ENCODE measurements around the gene SAMD8. TPM values are rescaled to one million over a fixed set of nuclear protein-coding genes. Genes with fewer than 3 reads are reported as not detected.

The SAMD8 gene
- total and polyA plus RNA-seq, 2 of the 8 experiments (the other 6 are each of a cell fraction or from before 2014, with no cell fraction given): 11.7 to 20.9 TPM

- peaks cover 3 to 9% of the 10 kb centered on the region in 2 experiments for H4K20me1 ChIP-seq (replicated peaks in 1 of 2; ENCODE audit: control insufficient read depth in 1 of 2, insufficient read depth in 2 of 2, low read length in 2 of 2)
These were observed 112.1 kb downstream of the SAMD8 start for GRCh38 chr10:75223507-75223906.

More at GRCh38 chr10:75223507-75223906, 112.1 kb downstream of the SAMD8 start:
- H3K27me3 ChIP-seq (replicated peaks in 1 of 4; ENCODE audit: control insufficient read depth in 3 of 4, extremely low read depth in 1 of 4, insufficient read depth in 3 of 4, low read length in 3 of 4): no peaks in the 10 kb centered on the region
- no peak overlapping the region for H4K91ac ChIP-seq (replicated peaks; ENCODE audit: insufficient read length, low read length)
- no peak for FAIRE-seq
- H2BK12ac ChIP-seq (ENCODE audit: low read depth, low read length): peak overlapping the region; percentile 91; the same call in 1 of the 2 replicates
- no peak overlapping the region for H4K8ac ChIP-seq (ENCODE audit: extremely low read depth, insufficient read depth, low read length)
- no peak overlapping the region; the same call in 1 of the 2 replicates for H2BK20ac ChIP-seq (ENCODE audit: low read length)
- TF ChIP-seq POLR2A (IDR thresholded peaks at IDR 0.05; ENCODE audit: control extremely low read depth in 1 of 2, low read depth in 2 of 2, low read length in 2 of 2): peak in 1 of 2 experiments; percentile 47; a peak in 2 of 3 replicates
- TF ChIP-seq NANOG (IDR thresholded peaks at IDR 0.05; ENCODE audit: insufficient read depth, low read depth, low read length, poor library complexity, severe bottlenecking): peak; percentile 49
- TF ChIP-seq ASH2L (IDR thresholded peaks at IDR 0.05; ENCODE audit: low read length): peak; percentile 45
- peak; percentile 77 for TF ChIP-seq TEAD4 (IDR thresholded peaks at IDR 0.05; ENCODE audit: low read depth, low read length)
- TF ChIP-seq TAF1 (IDR thresholded peaks at IDR 0.05; ENCODE audit: low read depth, low read length): 0 out of 2 replicates have a peak, but pooled peaks have one; percentile 22
- no peak for TF ChIP-seq RFX5 (IDR thresholded peaks at IDR 0.05; ENCODE audit: borderline replicate concordance, low read depth, low read length)
- H3K4me3 ChIP-seq (ENCODE audit: extremely low read depth in 1 of 4, insufficient read depth in 2 of 4, low read depth in 3 of 4, low read length in 4 of 4): peak overlapping the region in 3 of 4 experiments; percentile 8 to 38 (median 23); a peak in 4 of 8 replicates
- H3K4me2 ChIP-seq (ENCODE audit: insufficient read depth in 1 of 2, low read depth in 2 of 2, low read length in 2 of 2): peak overlapping the region; percentile 52 to 53
- H3K4me1 ChIP-seq (replicated peaks in 1 of 4; ENCODE audit: control insufficient read depth in 3 of 4, insufficient read depth in 4 of 4, low read length in 3 of 4): peaks cover 14 to 42% (median 32%) of the 10 kb centered on the region in 4 experiments
- no peak overlapping the region for H3K4ac ChIP-seq (replicated peaks; ENCODE audit: insufficient read length, low read depth, low read length)
- no peak overlapping the region for H2BK120ac ChIP-seq (replicated peaks; ENCODE audit: low read depth, low read length)
- no peak overlapping the region for H3K14ac ChIP-seq (ENCODE audit: insufficient read length)
- peaks cover 6 to 61% of the 10 kb centered on the region in 2 experiments for H3K79me2 ChIP-seq (ENCODE audit: control insufficient read depth in 1 of 2, insufficient read depth in 2 of 2, low read length in 2 of 2)
- peaks cover 4% of the 10 kb centered on the region; the same call in 1 of the 2 replicates for H3K79me1 ChIP-seq (ENCODE audit: low read depth, low read length)
- H3K23ac ChIP-seq (ENCODE audit: insufficient read length): no peak overlapping the region
- H3K27ac ChIP-seq (ENCODE audit: low read depth, low read length): peak overlapping the region; percentile 77
- no peak for DNase-seq (ENCODE audit: low read depth in 1 of 2, low spot score in 2 of 2)
- ChIA-PET POLR2A (ENCODE audit: partially characterized antibody) (interaction anchor here (1.0 to 27.6 kb wide), 4 partner anchors 9 to 109 kb away, joined by 3 to 801 read pairs (median 76); partner anchors contain the start of genes COMTD1 and VDAC2), CTCF (ENCODE audit: partially characterized antibody) (interaction anchor here (2.7 to 18.9 kb wide), 4 partner anchors 7 to 37 kb away, joined by 10 to 209 read pairs (median 79); partner anchors contain the start of genes COMTD1 and VDAC2)
- no peak overlapping the region for H2AFZ ChIP-seq (ENCODE audit: low read length)
- no peak overlapping the region for H3K9ac ChIP-seq (replicated peaks in 1 of 4; ENCODE audit: extremely low read depth in 1 of 4, low read depth in 3 of 4, low read length in 3 of 4)
- peak overlapping the region; percentile 96; the same call in 1 of the 2 replicates for H2BK5ac ChIP-seq (ENCODE audit: low read depth, low read length)
- no peak overlapping the region for H2AK5ac ChIP-seq (ENCODE audit: low read depth, low read length)
- peaks cover 6 to 80% (median 42%) of the 10 kb centered on the region in 4 experiments; a peak in 7 of 8 replicates for H3K36me3 ChIP-seq (ENCODE audit: control insufficient read depth in 2 of 4, insufficient read depth in 4 of 4, low read length in 3 of 4)
- 0 out of 2 replicates have a peak, but pooled peaks cover 2% of the 10 kb centered on the region for H3K23me2 ChIP-seq (ENCODE audit: low read depth, low read length)
- H2BK15ac ChIP-seq (ENCODE audit: low read length): no peak overlapping the region
- peak overlapping the region; percentile 42 for H4K5ac ChIP-seq (ENCODE audit: insufficient read length, low read depth, low read length)
- 16% methylated on average over 2 of the region's 2 CpGs; no CpG with 5 or more reads in 1 of the 2 experiments for WGBS, 2 experiments (ENCODE audit: extremely low coverage in 1 of 2, insufficient coverage in 1 of 2, insufficient read length in 1 of 2, insufficient replicate concordance in 2 of 2, low coverage in 1 of 2, low lambda C conversion rate in 2 of 2, missing lambda C conversion rate in 1 of 2)
- no peak overlapping the region for H3K56ac ChIP-seq (replicated peaks; ENCODE audit: insufficient read length, low read depth, low read length)
- H3K18ac ChIP-seq (ENCODE audit: extremely low read depth, low read length): peak overlapping the region; percentile 84
- no peaks in the 10 kb centered on the region for H3K9me3 ChIP-seq (ENCODE audit: insufficient read depth in 2 of 2, low read depth in 1 of 2, low read length in 1 of 2)

Data from H1 (cell line).